CD4-positive, alpha-beta memory T cell (primary cell): Measurements from ENCODE around the gene SENP5. TPM values are rescaled to one million over a fixed set of nuclear protein-coding genes. Genes with fewer than 3 reads are reported as not detected.

Experiments
- CTCF ChIA-PET: fragments of 350-600 bp; sonication (Branson Sonifier 250); formaldehyde crosslinking; loops from one replicate; lab custom pipeline; 2021; ENCODE audit warnings: inconsistent platforms; ENCODE audit not compliant: partially characterized antibody; lab: Charles Lee
- POLR2A ChIA-PET: fragments of 350-600 bp; sonication (Branson Sonifier 250); formaldehyde crosslinking; loops from one replicate; lab custom pipeline; 2021; ENCODE audit not compliant: partially characterized antibody; lab: Charles Lee
- DNase-seq, 5 donors: peaks; one replicate each; pipeline versions ENCODE4 v3.0.0 to v3.0.0-alpha.2; 2020 to 2022; ENCODE audit warnings: mixed read lengths in 1 of 5
- H3K27ac ChIP-seq: one replicate; pipeline ENCODE4 v1.7.0; 2013; ENCODE audit warnings: low read depth, low read length
- H3K27me3 ChIP-seq: 2 replicates; pipeline ENCODE4 v1.7.0; 2013; ENCODE audit warnings: mild to moderate bottlenecking, low read length, moderate library complexity; ENCODE audit not compliant: insufficient read depth
- H3K36me3 ChIP-seq: 2 replicates; pipeline ENCODE4 v1.7.0; 2013; ENCODE audit warnings: mild to moderate bottlenecking, low read length, moderate library complexity; ENCODE audit not compliant: insufficient read depth
- H3K4me1 ChIP-seq: 2 replicates; pipeline ENCODE4 v1.7.0; 2013; ENCODE audit warnings: mild to moderate bottlenecking, low read length, moderate library complexity; ENCODE audit not compliant: insufficient read depth
- H3K4me3 ChIP-seq, 2 donors: one replicate each; pipeline ENCODE4 v1.7.0; 2013; ENCODE audit warnings: low read length in 2 of 2, mild to moderate bottlenecking in 1 of 2
- H3K9me3 ChIP-seq, 2 donors: one replicate each; pipeline ENCODE4 v1.7.0; 2013; ENCODE audit warnings: low read length in 2 of 2, control low read depth in 1 of 2; ENCODE audit not compliant: control insufficient read depth in 1 of 2
- H3K27ac Mint-ChIP-seq, 7 donors: one replicate each; pipeline ENCODE4 v1.8.0; 2020 to 2021; ENCODE audit warnings: mixed read lengths in 7 of 7, mild to moderate bottlenecking in 6 of 7, inconsistent platforms in 3 of 7, moderate library complexity in 3 of 7
- H3K27me3 Mint-ChIP-seq, 2 donors: one replicate each; pipeline ENCODE4 v1.8.0; 2020 to 2021; ENCODE audit warnings: mixed read lengths in 2 of 2
- H3K36me3 Mint-ChIP-seq, 2 donors: one replicate each; pipeline ENCODE4 v1.8.0; 2020 to 2021; ENCODE audit warnings: mixed read lengths in 2 of 2, inconsistent platforms in 1 of 2, mild to moderate bottlenecking in 1 of 2
- H3K4me1 Mint-ChIP-seq, 4 donors: one replicate each; pipeline ENCODE4 v1.8.0; 2020 to 2021; ENCODE audit warnings: mixed read lengths in 4 of 4, mild to moderate bottlenecking in 1 of 4
- H3K4me3 Mint-ChIP-seq, 8 donors: one replicate each; pipeline ENCODE4 v1.8.0; 2020 to 2021; ENCODE audit warnings: mixed read lengths in 8 of 8, mild to moderate bottlenecking in 7 of 8, moderate library complexity in 6 of 8, inconsistent platforms in 3 of 8
- H3K9me3 Mint-ChIP-seq, 8 donors: one replicate each; pipeline ENCODE4 v1.8.0; 2020 to 2021; ENCODE audit warnings: mixed read lengths in 8 of 8, mild to moderate bottlenecking in 5 of 8, inconsistent platforms in 3 of 8, moderate library complexity in 1 of 8
- intact Hi-C: fragments of 100-400 bp; cut with micrococcal nuclease; formaldehyde crosslinking; loops from one replicate; pipeline ENCODE4 v1.15.1; 2023
- polyA plus RNA-seq, 2 donors: library from polyadenylated mRNA; unstranded; fragments of 300-500 nt; fragmentation: Illumina TruSeq; gene quantifications; one replicate each; pipeline ENCODE4 v1.2.3, GENCODE V29; 2021
- total RNA-seq, 2 experiments: library from RNA; stranded (reverse); gene quantifications; one replicate each; pipeline ENCODE4 v1.2.3, GENCODE V29; 2021

Gene SENP5
- total and polyA plus RNA-seq, 4 experiments from 2014 or later = 4.9 to 45.5 (median 27.0) TPM

DNA sequence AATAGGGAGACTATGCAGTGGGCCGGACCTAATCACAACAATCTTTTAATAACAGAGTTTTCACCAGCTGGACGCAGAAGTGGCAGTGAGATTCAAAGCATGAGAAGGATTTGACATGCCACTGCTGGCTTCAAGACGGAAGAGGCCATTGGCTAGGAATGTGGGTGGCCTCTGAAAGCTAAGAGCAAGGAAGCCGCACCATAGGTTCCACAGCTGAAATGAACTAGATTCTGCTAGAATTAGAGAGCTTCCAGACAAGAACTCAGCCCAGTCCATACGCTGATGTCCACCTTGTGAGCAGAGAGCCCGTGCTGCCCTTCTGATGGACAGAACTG is 81.5 kb downstream of the SENP5 start:
- Histone ChIP-seq H3K27ac (no peak overlapping the region), H3K4me1 (no peaks in the 10 kb centered on the region), H3K27me3 (no peaks in the 10 kb centered on the region), H3K9me3 (no peaks in the 10 kb centered on the region), H3K4me3 (no peak overlapping the region), H3K36me3 (no peaks in the 10 kb centered on the region)
- Mint-ChIP-seq H3K4me3 (no peak overlapping the region), H3K27ac (no peak overlapping the region), H3K36me3 (peaks cover 4 to 6% of the 10 kb centered on the region in 2 donors), H3K9me3 (peaks cover 0 to 1% (median 0%) of the 10 kb centered on the region in 8 donors), H3K4me1 (peaks cover 0 to 8% (median 6%) of the 10 kb centered on the region in 4 donors), H3K27me3 (no peaks in the 10 kb centered on the region)
- DNase-seq = no peak
- ChIA-PET CTCF (no interaction called here), POLR2A (no interaction called here)
- intact Hi-C loops = no loop called here

DNA sequence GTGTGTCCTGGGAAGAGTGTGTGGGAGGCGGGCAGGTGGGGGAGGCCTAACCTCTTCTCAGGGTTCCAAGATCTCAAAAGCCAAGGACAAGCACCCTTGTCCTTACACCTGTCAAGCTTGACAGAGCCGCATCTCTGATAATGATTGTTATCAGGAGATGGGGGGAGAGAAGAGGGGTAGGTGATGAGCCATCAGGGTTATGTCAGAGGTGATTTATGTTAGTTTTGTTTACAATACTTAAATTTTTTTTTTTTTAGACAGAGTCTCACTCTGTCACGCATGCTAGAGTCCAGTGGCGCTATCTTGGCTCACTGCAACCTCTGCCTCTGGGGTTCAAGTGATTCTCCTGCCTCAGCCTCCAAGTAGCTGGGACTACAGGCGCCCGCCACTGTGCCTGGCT is 82.0 kb downstream of the SENP5 start:
- Histone ChIP-seq H3K27ac (no peak overlapping the region), H3K4me1 (no peaks in the 10 kb centered on the region), H3K4me3 (no peak overlapping the region), H3K9me3 (no peaks in the 10 kb centered on the region), H3K27me3 (no peaks in the 10 kb centered on the region), H3K36me3 (no peaks in the 10 kb centered on the region)
- H3K9me3 Mint-ChIP-seq = peaks cover 0 to 1% (median 0%) of the 10 kb centered on the region in 8 donors
- POLR2A ChIA-PET = no interaction called here
- H3K27me3 Mint-ChIP-seq = peaks cover 1 to 2% of the 10 kb centered on the region in 2 donors
- H3K27ac Mint-ChIP-seq = no peak overlapping the region
- no peak overlapping the region for H3K4me3 Mint-ChIP-seq
- intact Hi-C loops = no loop called here
- CTCF ChIA-PET = no interaction called here
- peaks cover 0 to 3% (median 2%) of the 10 kb centered on the region in 4 donors for H3K4me1 Mint-ChIP-seq
- no peak for DNase-seq
- peaks cover 0 to 2% of the 10 kb centered on the region in 2 donors for H3K36me3 Mint-ChIP-seq

DNA sequence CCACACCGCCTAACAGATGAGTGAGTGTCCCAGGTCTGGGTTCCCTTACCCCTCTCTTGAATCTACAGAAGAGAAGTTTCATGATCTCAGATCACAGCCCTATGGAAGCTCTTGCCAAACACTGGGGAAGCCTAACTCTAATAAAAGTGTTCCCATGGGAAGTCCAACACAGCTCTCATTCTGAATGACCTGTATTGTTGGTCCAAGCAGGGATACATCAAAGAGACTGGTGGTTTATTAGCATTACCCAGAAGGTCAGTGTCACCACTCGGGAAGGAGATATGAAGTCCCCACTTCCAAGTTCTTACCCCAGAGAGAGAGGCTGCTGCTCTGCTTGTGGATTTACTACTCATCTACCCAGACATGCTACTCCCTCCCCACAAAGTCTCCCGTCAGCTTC is 83.7 kb downstream of the SENP5 start:
- Histone ChIP-seq H3K36me3 (no peaks in the 10 kb centered on the region), H3K4me1 (no peaks in the 10 kb centered on the region), H3K27ac (no peak overlapping the region), H3K4me3 (no peak overlapping the region), H3K27me3 (no peaks in the 10 kb centered on the region), H3K9me3 (no peaks in the 10 kb centered on the region)
- peaks cover 0 to 1% (median 0%) of the 10 kb centered on the region in 8 donors for H3K9me3 Mint-ChIP-seq
- H3K27ac Mint-ChIP-seq = no peak overlapping the region
- no peak for DNase-seq
- intact Hi-C loops = no loop called here
- no peak overlapping the region for H3K4me3 Mint-ChIP-seq
- CTCF ChIA-PET = no interaction called here
- POLR2A ChIA-PET = interaction anchor here (1.6 kb wide), 1 partner anchor 9 kb away, joined by 9 read pairs; the partner anchor contains the start of gene NCBP2
- H3K4me1 Mint-ChIP-seq = no peaks in the 10 kb centered on the region
- H3K36me3 Mint-ChIP-seq = no peaks in the 10 kb centered on the region
- peaks cover 1 to 3% of the 10 kb centered on the region in 2 donors for H3K27me3 Mint-ChIP-seq

DNA sequence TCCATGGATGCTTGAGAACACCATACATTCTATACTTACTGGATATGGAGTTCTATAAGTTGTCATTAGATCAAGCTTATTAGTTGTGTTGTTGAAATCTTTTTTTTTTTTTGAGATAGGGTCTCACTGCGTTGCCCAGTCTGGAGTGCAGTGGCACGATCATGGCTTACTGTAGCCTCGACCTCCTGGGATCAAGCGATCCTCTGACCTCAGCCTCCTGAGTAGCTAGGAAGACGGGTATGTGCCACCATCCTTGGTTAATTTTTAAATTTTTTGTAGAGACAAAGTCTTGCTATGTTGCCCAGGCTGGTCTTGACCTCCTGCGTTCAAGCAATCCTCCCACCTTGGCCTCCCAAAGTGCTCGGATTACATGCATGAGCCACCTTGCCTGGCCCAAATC is 87.1 kb downstream of the SENP5 start:
- no peaks in the 10 kb centered on the region for H3K36me3 Mint-ChIP-seq
- intact Hi-C loops = no loop called here
- no peak overlapping the region for H3K4me3 Mint-ChIP-seq
- Histone ChIP-seq H3K9me3 (no peaks in the 10 kb centered on the region), H3K27me3 (no peaks in the 10 kb centered on the region), H3K4me3 (no peak overlapping the region), H3K4me1 (no peaks in the 10 kb centered on the region), H3K27ac (no peak overlapping the region), H3K36me3 (no peaks in the 10 kb centered on the region)
- DNase-seq = no peak
- peaks cover 4 to 8% of the 10 kb centered on the region in 2 donors for H3K27me3 Mint-ChIP-seq
- H3K27ac Mint-ChIP-seq = no peak overlapping the region
- CTCF ChIA-PET = interaction anchor here (0.8 kb wide), 1 partner anchor 115 kb away, joined by 4 read pairs; no protein-coding TSS in a partner anchor
- H3K9me3 Mint-ChIP-seq = no peaks in the 10 kb centered on the region
- H3K4me1 Mint-ChIP-seq = no peaks in the 10 kb centered on the region
- POLR2A ChIA-PET = interaction anchor here (1.9 kb wide), 1 partner anchor 12 kb away, joined by 4 read pairs; the partner anchor contains the start of gene NCBP2

DNA sequence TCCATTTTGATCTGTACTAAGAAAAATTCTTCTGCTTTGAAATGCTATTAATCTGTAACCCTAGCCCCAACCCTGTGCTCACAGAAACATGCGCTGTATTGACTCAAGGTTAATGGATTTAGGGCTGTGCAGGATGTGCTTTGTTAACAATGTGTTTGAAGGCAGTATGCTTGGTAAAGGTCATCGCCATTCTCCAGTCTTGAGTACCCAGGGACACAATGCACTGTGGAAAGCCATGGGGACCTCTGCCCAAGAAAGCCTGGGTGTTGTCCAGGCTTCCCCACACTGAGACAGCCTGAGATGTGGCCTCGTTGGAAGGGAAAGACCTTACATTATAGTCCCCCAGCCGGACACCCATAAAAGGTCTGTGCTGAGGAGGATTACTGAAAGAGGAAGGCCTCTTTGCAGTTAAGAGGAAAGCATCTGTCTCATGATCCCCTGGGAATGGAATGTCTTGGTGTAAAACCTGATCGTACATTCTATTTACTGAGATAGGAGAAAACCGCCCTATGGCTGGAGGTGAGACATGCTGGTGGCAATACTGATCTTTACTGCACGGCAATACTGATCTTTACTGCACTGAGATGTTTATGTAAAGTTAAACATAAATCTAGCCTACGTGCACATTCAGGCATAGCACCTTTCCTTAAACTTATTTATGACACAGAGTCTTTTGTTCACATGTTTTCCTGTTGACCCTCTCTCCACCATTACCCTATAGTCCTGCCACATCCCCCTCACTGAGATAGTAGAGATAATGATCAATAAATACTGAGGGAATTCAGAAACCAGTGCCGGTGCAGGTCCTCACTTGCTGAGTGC is 94.6 kb downstream of the SENP5 start:
- intact Hi-C loops = no loop called here
- no peaks in the 10 kb centered on the region for H3K36me3 ChIP-seq
- H3K4me1 Mint-ChIP-seq = no peaks in the 10 kb centered on the region
- POLR2A ChIA-PET = no interaction called here
- no peak overlapping the region for H3K4me3 Mint-ChIP-seq
- DNase-seq = no peak
- H3K9me3 Mint-ChIP-seq = peaks cover 0 to 2% (median 0%) of the 10 kb centered on the region in 8 donors
- CTCF ChIA-PET = no interaction called here
- H3K4me3 ChIP-seq = no peak overlapping the region
- no peaks in the 10 kb centered on the region for H3K36me3 Mint-ChIP-seq
- peaks cover 3 to 5% of the 10 kb centered on the region in 2 donors for H3K27me3 Mint-ChIP-seq
- no peaks in the 10 kb centered on the region for H3K27me3 ChIP-seq
- H3K27ac ChIP-seq = no peak overlapping the region
- H3K9me3 ChIP-seq = no peaks in the 10 kb centered on the region
- no peaks in the 10 kb centered on the region for H3K4me1 ChIP-seq
- H3K27ac Mint-ChIP-seq = no peak overlapping the region

DNA sequence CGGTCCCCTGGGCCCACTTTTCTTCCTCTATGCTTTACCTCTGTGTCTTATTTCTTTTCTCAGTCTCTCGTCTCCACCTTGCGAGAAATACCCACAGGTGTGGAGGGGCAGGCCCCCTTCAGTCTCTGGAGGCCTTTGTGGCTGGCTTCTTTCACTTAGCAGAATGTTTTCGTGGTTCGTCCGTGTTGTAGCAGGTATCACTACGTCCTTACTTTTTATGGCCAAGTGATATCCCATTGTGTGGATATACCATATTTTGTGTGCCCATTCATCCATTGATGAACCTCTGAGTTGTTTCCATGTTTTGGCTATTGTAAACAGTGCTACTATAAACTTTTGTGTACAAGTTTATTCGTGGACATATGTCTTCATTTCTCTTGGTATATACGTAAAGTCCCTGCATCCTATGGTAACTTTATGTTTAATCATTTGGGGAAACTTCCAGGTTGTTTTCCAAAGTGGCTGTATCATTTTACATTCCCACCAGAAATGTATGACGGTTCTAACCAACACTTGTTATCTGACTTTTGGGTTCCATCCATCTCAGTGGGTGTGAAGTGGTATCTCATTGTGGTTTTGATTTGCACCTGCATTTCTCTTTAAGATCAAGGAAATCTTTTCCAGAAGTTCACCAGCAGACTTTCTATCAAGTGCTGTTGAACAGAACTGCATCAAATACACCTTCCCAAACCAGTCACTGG is 95.4 kb downstream of the SENP5 start:
- H3K4me1 ChIP-seq = peaks cover 5% of the 10 kb centered on the region
- Mint-ChIP-seq H3K4me3 (no peak overlapping the region), H3K27ac (no peak overlapping the region), H3K9me3 (peaks cover 0 to 2% (median 0%) of the 10 kb centered on the region in 8 donors), H3K4me1 (peaks cover 0 to 7% (median 2%) of the 10 kb centered on the region in 4 donors), H3K36me3 (no peaks in the 10 kb centered on the region), H3K27me3 (peaks cover 3 to 5% of the 10 kb centered on the region in 2 donors)
- H3K9me3 ChIP-seq = no peaks in the 10 kb centered on the region
- no peaks in the 10 kb centered on the region for H3K36me3 ChIP-seq
- intact Hi-C loops = no loop called here
- no peak for DNase-seq
- no peak overlapping the region for H3K4me3 ChIP-seq
- no peaks in the 10 kb centered on the region for H3K27me3 ChIP-seq
- no peak overlapping the region for H3K27ac ChIP-seq
- CTCF ChIA-PET = no interaction called here
- POLR2A ChIA-PET = no interaction called here

DNA sequence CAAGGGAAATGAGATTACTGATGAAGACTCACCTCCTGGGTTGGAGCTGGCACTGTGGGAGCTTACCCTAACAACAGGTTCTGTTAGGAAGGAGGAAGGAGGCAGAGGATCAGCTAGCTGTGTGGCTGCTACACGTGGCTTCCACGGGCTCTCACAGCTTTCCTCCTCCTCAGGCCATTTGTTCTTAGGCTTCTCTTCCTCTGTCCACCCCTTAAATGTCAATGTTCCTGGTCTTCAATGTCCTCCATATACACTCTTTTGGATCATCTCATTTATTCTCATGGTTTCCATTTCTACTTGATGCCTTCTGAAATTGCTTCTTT is 95.9 kb downstream of the SENP5 start:
- Mint-ChIP-seq H3K36me3 (no peaks in the 10 kb centered on the region), H3K27me3 (peaks cover 2 to 5% of the 10 kb centered on the region in 2 donors), H3K4me1 (peaks cover 0 to 9% (median 3%) of the 10 kb centered on the region in 4 donors), H3K27ac (no peak overlapping the region), H3K9me3 (peaks cover 0 to 2% (median 0%) of the 10 kb centered on the region in 8 donors), H3K4me3 (no peak overlapping the region)
- intact Hi-C loops = no loop called here
- POLR2A ChIA-PET = no interaction called here
- Histone ChIP-seq H3K4me1 (peaks cover 8% of the 10 kb centered on the region), H3K36me3 (no peaks in the 10 kb centered on the region), H3K4me3 (no peak overlapping the region), H3K9me3 (no peaks in the 10 kb centered on the region), H3K27me3 (no peaks in the 10 kb centered on the region), H3K27ac (no peak overlapping the region)
- DNase-seq = no peak
- CTCF ChIA-PET = no interaction called here
